ENCODE measurements around the gene PHTF1. TPM values are rescaled to one million over a fixed set of nuclear protein-coding genes. Genes with fewer than 3 reads are reported as not detected.

PHTF1 gene
- total and polyA plus RNA-seq, 2 of the 4 experiments (the other 2 are of a cell fraction), result 9.6 to 13.3 TPM

DNA sequence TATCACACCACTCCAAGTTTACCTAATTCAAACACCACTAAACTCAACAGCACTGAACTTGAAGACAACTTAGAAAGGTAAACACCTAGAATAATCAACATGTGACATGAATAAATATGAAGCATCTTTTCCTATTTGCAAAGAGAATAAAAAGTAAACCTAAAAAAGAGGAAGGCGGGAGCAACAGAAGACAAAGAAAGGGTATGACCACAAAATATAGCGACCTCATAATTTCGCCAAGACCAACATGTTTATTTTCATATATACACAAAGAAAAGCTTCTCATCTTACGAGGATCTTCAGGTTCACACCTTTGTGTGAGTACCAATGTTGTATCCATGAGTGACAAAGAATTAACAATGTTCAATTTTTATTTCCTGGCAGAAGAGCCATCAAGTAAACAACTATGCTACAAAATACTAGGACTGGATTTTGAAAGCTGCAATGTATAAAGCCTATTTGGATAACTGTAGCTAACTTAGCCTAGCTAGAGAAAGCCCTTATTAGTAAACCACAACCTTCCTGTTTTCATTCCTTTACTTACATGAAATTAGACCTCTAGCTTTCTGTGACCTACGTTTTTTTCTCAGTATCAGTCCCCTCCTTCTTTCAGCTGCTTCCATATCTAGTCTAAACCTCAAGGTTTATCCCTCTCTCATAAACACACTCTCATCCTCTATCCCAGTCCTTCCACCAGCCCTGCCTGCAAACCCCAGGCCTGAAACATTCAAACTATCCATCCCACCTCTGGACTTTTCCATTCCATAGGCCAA lies 21.3 kb upstream of the PHTF1 start:
- H3K23ac ChIP-seq (ENCODE audit: low read depth, low read length), result no peak overlapping the region
- no TSS peak for BruUV-seq (replicated peaks)
- no peaks in the 10 kb centered on the region for H3K9me3 ChIP-seq (ENCODE audit: control insufficient read depth, insufficient read depth, low read length)
- no peak overlapping the region for H4K8ac ChIP-seq (ENCODE audit: low read depth in 2 of 2, low read length in 2 of 2)
- intact Hi-C loops (cut with micrococcal nuclease) (no loop called here), dilution Hi-C loops (cut with HindIII; ENCODE audit: low sequenced_read_pairs, unreplicated experiment) (no loop called here), in situ Hi-C loops (cut with MboI; ENCODE audit: low sequenced_read_pairs) (no loop called here)
- peaks cover 45 to 72% of the 10 kb centered on the region in 2 experiments for H3K79me1 ChIP-seq (ENCODE audit: low read depth in 1 of 2, low read length in 2 of 2)
- peaks cover 10% of the 10 kb centered on the region for H3K36me3 ChIP-seq (ENCODE audit: control insufficient read depth, insufficient read depth, low read length)
- H2BK5ac ChIP-seq (ENCODE audit: low read depth, low read length, poor library complexity, severe bottlenecking), result no peak overlapping the region
- ATAC-seq (ENCODE audit: low read depth), result peak; percentile 70
- H4K5ac ChIP-seq (ENCODE audit: low read depth, low read length), result no peak overlapping the region
- 83% methylated on average over 1 of the region's 5 CpGs; no CpG with 5 or more reads in 1 of the 2 experiments for WGBS, 2 experiments (ENCODE audit: extremely low coverage in 2 of 2, insufficient read length in 1 of 2)
- H2AFZ ChIP-seq (replicated peaks; ENCODE audit: low read length, poor library complexity), result no peak overlapping the region
- DNase-seq, result peak; percentile 55
- no peak overlapping the region for H3K4me3 ChIP-seq (ENCODE audit: insufficient read depth, low read depth, low read length)
- POLR2A ChIA-PET (ENCODE audit: unreplicated experiment), result no interaction called here
- H3K14ac ChIP-seq (replicated peaks; ENCODE audit: low read depth, low read length), result peak overlapping the region; percentile 19; the same call in 1 of the 2 replicates
- no peak overlapping the region for H3K9ac ChIP-seq (ENCODE audit: low read depth, low read length)
- H4K20me1 ChIP-seq (ENCODE audit: insufficient read depth, low read length), result peaks cover 16% of the 10 kb centered on the region; the same call in 1 of the 2 replicates
- H3K4me2 ChIP-seq (ENCODE audit: low read depth, low read length), result peak overlapping the region; percentile 57; the same call in 1 of the 2 replicates
- H3K56ac ChIP-seq (ENCODE audit: extremely low read depth, insufficient read depth, low read length), result no peak overlapping the region
- H3K27me3 ChIP-seq (ENCODE audit: control insufficient read depth, insufficient read depth, low read length), result no peaks in the 10 kb centered on the region
- peaks cover 11% of the 10 kb centered on the region for H3K4me1 ChIP-seq (ENCODE audit: control insufficient read depth, insufficient read depth, low read length)
- no peak overlapping the region for H3K18ac ChIP-seq (ENCODE audit: low read depth, low read length)
- H2AK9ac ChIP-seq (replicated peaks; ENCODE audit: low read depth, low read length, poor library complexity), result no peak overlapping the region
- H3K9me1 ChIP-seq (ENCODE audit: insufficient read depth, low read length), result peaks cover 5% of the 10 kb centered on the region
- CTCF ChIA-PET, result no interaction called here
- no peak overlapping the region for H2BK15ac ChIP-seq (ENCODE audit: low read depth, low read length)
- H3K4ac ChIP-seq (ENCODE audit: low read depth, low read length), result no peak overlapping the region
- H4K91ac ChIP-seq (ENCODE audit: insufficient read depth, low read depth, low read length), result no peak overlapping the region
- H2AK5ac ChIP-seq (ENCODE audit: low read depth, low read length), result no peak overlapping the region
- H3K27ac ChIP-seq (ENCODE audit: insufficient read depth, low read length), result no peak overlapping the region
- no peak overlapping the region for H2BK20ac ChIP-seq (ENCODE audit: low read depth, low read length)
- no peak overlapping the region for H2BK120ac ChIP-seq (ENCODE audit: low read depth, low read length)
- TF ChIP-seq, protein P1, sequence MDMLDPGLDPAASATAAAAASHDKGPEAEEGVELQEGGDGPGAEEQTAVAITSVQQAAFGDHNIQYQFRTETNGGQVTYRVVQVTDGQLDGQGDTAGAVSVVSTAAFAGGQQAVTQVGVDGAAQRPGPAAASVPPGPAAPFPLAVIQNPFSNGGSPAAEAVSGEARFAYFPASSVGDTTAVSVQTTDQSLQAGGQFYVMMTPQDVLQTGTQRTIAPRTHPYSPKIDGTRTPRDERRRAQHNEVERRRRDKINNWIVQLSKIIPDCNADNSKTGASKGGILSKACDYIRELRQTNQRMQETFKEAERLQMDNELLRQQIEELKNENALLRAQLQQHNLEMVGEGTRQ (IDR thresholded peaks at IDR 0.05; ENCODE audit: low read depth, low read length), result no peak
- TF ChIP-seq RAD21 (IDR thresholded peaks at IDR 0.05; ENCODE audit: low read length), result no peak
- no peak for TF ChIP-seq MXI1 (IDR thresholded peaks at IDR 0.05; ENCODE audit: borderline replicate concordance, low read depth, low read length)
- no peak for TF ChIP-seq CEBPB (IDR thresholded peaks at IDR 0.05; ENCODE audit: low read depth, low read length)
- TF ChIP-seq FOS (IDR thresholded peaks at IDR 0.05; ENCODE audit: low read depth, low read length), result no peak
- no peak for TF ChIP-seq MAFK (IDR thresholded peaks at IDR 0.05; ENCODE audit: low read depth, low read length)
- no peak for TF ChIP-seq RCOR1 (IDR thresholded peaks at IDR 0.05; ENCODE audit: insufficient replicate concordance, low read length)
- no peak for TF ChIP-seq POLR2A (IDR thresholded peaks at IDR 0.05; ENCODE audit: low read depth, low read length)
- no peak for TF ChIP-seq MAZ (IDR thresholded peaks at IDR 0.05; ENCODE audit: borderline replicate concordance, low read depth, low read length)
- TF ChIP-seq BHLHE40 (IDR thresholded peaks at IDR 0.05; ENCODE audit: low read depth, low read length), result no peak
